ENCODE measurements around the gene LARP4B.

The LARP4B gene

GRCh38 chr10:846126-846685 lies 85.3 kb downstream of the LARP4B start:
- no peak for TF ChIP-seq CTCF (conservative IDR thresholded peaks at IDR 0.05)
- no peak overlapping the region for H3K27ac ChIP-seq

- no peak for TF ChIP-seq CTCF (conservative IDR thresholded peaks at IDR 0.05)
- H3K27ac ChIP-seq, result no peak overlapping the region
These were observed 86.0 kb downstream of the LARP4B start for GRCh38 chr10:845526-845925.

- no peak for TF ChIP-seq CTCF (conservative IDR thresholded peaks at IDR 0.05)
- H3K27ac ChIP-seq, result no peak overlapping the region
These were observed 87.0 kb downstream of the LARP4B start for GRCh38 chr10:844552-844951.

- no peak for TF ChIP-seq CTCF (conservative IDR thresholded peaks at IDR 0.05)
- H3K27ac ChIP-seq, result no peak overlapping the region
These were observed 87.8 kb downstream of the LARP4B start for GRCh38 chr10:843703-844102.

- no peak overlapping the region for H3K27ac ChIP-seq
- no peak for TF ChIP-seq CTCF (conservative IDR thresholded peaks at IDR 0.05)
These were observed 88.7 kb downstream of the LARP4B start for GRCh38 chr10:842795-843194.

- H3K27ac ChIP-seq, result no peak overlapping the region
- no peak for TF ChIP-seq CTCF (conservative IDR thresholded peaks at IDR 0.05)
These were observed 90.0 kb downstream of the LARP4B start for GRCh38 chr10:841535-841934.

GRCh38 chr10:839550-840205 lies 91.8 kb downstream of the LARP4B start:
- no peak overlapping the region for H3K27ac ChIP-seq
- no peak for TF ChIP-seq CTCF (conservative IDR thresholded peaks at IDR 0.05)

Data from VCaP (cell line).